Esophagus muscularis mucosa (tissue), 4 donors: ENCODE results near the gene NTHL1. TPM values are rescaled to one million over a fixed set of nuclear protein-coding genes. Genes with fewer than 3 reads are reported as not detected.

Experiments
- DNase-seq: peaks from one replicate; pipeline ENCODE4 v3.0.0-alpha.2; 2017; ENCODE audit errors: extremely low spot score
- H3K27ac ChIP-seq, 4 donors: fragments of 200-600 bp; sonication (generic); replicated peaks in 1 of 4; 1 replicate in 3 of 4; 2 replicates in 1 of 4; pipeline ENCODE4 v1.5.1; 2016 to 2019; ENCODE audit warnings: mild to moderate bottlenecking in 1 of 4
- H3K27me3 ChIP-seq, 4 donors: fragments of 200-600 bp; sonication (generic); one replicate each; pipeline versions ENCODE4 v1.5.1 to v1.6.0; 2016 to 2019
- H3K36me3 ChIP-seq, 4 donors: fragments of 200-600 bp; sonication (generic); one replicate each; pipeline ENCODE4 v1.5.1; 2016 to 2019
- H3K4me1 ChIP-seq, 4 donors: fragments of 200-600 bp; sonication (generic); one replicate each; pipeline ENCODE4 v1.5.1; 2016 to 2019
- H3K4me3 ChIP-seq, 4 donors: fragments of 200-600 bp; sonication (generic); 1 replicate in 2 of 4; 2 replicates in 2 of 4; pipeline ENCODE4 v1.5.1; 2016 to 2019; ENCODE audit warnings: mild to moderate bottlenecking in 4 of 4, moderate library complexity in 1 of 4
- H3K9me3 ChIP-seq, 4 donors: fragments of 200-600 bp; sonication (generic); 1 replicate in 3 of 4; 2 replicates in 1 of 4; pipeline ENCODE4 v1.5.1; 2016 to 2019
- CTCF ChIP-seq, 3 experiments: fragments of 200-600 bp in 2 of 3; fragments of 450-650 bp in 1 of 3; sonication (generic) in 2 of 3; IDR thresholded peaks; one replicate each; pipeline ENCODE4 v1.5.1; 2017 to 2019; ENCODE audit warnings: antibody characterized with exemption in 3 of 3, mild to moderate bottlenecking in 2 of 3, moderate library complexity in 1 of 3
- EP300 ChIP-seq: sonication (generic); formaldehyde crosslinking; IDR thresholded peaks from one replicate; pipeline ENCODE4 v1.6.1; 2017; ENCODE audit warnings: antibody characterized with exemption
- POLR2A ChIP-seq: fragments of 450-650 bp; IDR thresholded peaks from one replicate; pipeline ENCODE4 v1.6.1; 2017; ENCODE audit warnings: antibody characterized with exemption, moderate library complexity, mild to moderate bottlenecking, low read depth
- POLR2AphosphoS5 ChIP-seq, 2 donors: sonication (generic); formaldehyde crosslinking; IDR thresholded peaks; one replicate each; pipeline ENCODE4 v1.6.1; 2017; ENCODE audit warnings: antibody characterized with exemption in 2 of 2
- WGBS: methylation state at CpG from one replicate; pipeline ENCODE4 v1.1.5; 2018; 5-methylcytosine and 5-hydroxymethylcytosine counted together
- intact Hi-C: fragments of 100-400 bp; cut with DNase I; formaldehyde crosslinking; loops from one replicate; pipeline ENCODE4 v1.15.1; 2023
- total RNA-seq, 4 donors: library from RNA; depleted of rRNA; stranded (reverse); fragments of >200 nt; gene quantifications; one replicate each; pipeline versions ENCODE4 v1.1.0 to v1.2.1, GENCODE V29; 2016

NTHL1 gene
- total RNA-seq, 4 donors from 2014 or later: 11.8 to 25.2 (median 18.9) TPM

- TF ChIP-seq POLR2AphosphoS5 (IDR thresholded peaks at IDR 0.05): no peak
- 92% methylated on average over 10 of the region's 47 CpGs for WGBS
- no peaks in the 10 kb centered on the region for H3K27me3 ChIP-seq
- peaks cover 40 to 51% (median 48%) of the 10 kb centered on the region in 4 donors for H3K4me1 ChIP-seq
- no peak for DNase-seq
- H3K36me3 ChIP-seq: peaks cover 58 to 66% (median 63%) of the 10 kb centered on the region in 4 donors
- H3K27ac ChIP-seq: no peak overlapping the region
- intact Hi-C loops: no loop called here
- no peak overlapping the region for H3K4me3 ChIP-seq
- H3K9me3 ChIP-seq: no peaks in the 10 kb centered on the region
Observed at GRCh38 chr16:2002406-2003230, 45.0 kb downstream of the NTHL1 start.

- Histone ChIP-seq H3K4me3 (no peak overlapping the region), H3K4me1 (peaks cover 32 to 50% (median 39%) of the 10 kb centered on the region in 4 donors), H3K27me3 (no peaks in the 10 kb centered on the region), H3K36me3 (peaks cover 58 to 74% (median 71%) of the 10 kb centered on the region in 4 donors), H3K9me3 (no peaks in the 10 kb centered on the region), H3K27ac (no peak overlapping the region)
- TF ChIP-seq POLR2A: no peak
- no peak for TF ChIP-seq EP300
- no peak for TF ChIP-seq POLR2AphosphoS5 (IDR thresholded peaks at IDR 0.05)
- no peak for TF ChIP-seq CTCF (IDR thresholded peaks at IDR 0.05)
- intact Hi-C loops: no loop called here
- DNase-seq: no peak
- 94% methylated on average over 37 of the region's 53 CpGs for WGBS
Observed at GRCh38 chr16:2001456-2002355, 45.9 kb downstream of the NTHL1 start.

DNA sequence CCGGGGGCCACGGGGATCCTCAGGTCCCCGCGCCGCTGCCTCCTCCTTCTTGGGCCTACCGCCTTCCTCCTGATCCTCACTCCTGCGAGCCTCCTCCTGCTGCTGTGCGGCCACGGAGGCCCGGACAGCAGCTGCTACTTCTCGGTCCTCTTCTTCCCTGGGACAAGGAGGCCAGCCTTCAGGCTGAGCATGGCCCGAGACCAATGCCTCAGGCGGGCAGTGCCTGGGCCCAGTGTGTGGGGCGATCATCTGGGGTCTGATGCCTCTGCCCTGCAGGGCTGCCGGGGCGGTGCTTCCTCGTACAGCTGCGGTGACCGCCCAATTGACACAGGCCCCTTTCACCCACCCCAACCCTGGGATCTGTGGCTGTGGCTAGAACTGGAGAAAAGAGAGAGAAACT is 46.6 kb downstream of the NTHL1 start:
- intact Hi-C loops: no loop called here
- H3K27me3 ChIP-seq: no peaks in the 10 kb centered on the region
- no peak overlapping the region for H3K27ac ChIP-seq
- peaks cover 58 to 77% (median 72%) of the 10 kb centered on the region in 4 donors for H3K36me3 ChIP-seq
- H3K4me1 ChIP-seq: peaks cover 27 to 48% (median 32%) of the 10 kb centered on the region in 4 donors
- WGBS: 88% methylated on average over 12 of the region's 19 CpGs
- no peaks in the 10 kb centered on the region for H3K9me3 ChIP-seq
- no peak for DNase-seq
- H3K4me3 ChIP-seq: no peak overlapping the region
- no peak for TF ChIP-seq CTCF (IDR thresholded peaks at IDR 0.05)
- no peak for TF ChIP-seq POLR2A
- TF ChIP-seq EP300: no peak
- no peak for TF ChIP-seq POLR2AphosphoS5 (IDR thresholded peaks at IDR 0.05)

GRCh38 chr16:1999866-2000514 is 47.6 kb downstream of the NTHL1 start:
- intact Hi-C loops: no loop called here
- Histone ChIP-seq H3K27ac (no peak overlapping the region), H3K36me3 (peaks cover 58 to 77% (median 69%) of the 10 kb centered on the region in 4 donors), H3K9me3 (no peaks in the 10 kb centered on the region), H3K4me1 (peaks cover 16 to 38% (median 22%) of the 10 kb centered on the region in 4 donors), H3K27me3 (no peaks in the 10 kb centered on the region), H3K4me3 (no peak overlapping the region)
- WGBS: 90% methylated on average over 15 of the region's 28 CpGs
- no peak for DNase-seq
- TF ChIP-seq POLR2AphosphoS5 (IDR thresholded peaks at IDR 0.05) (no peak), POLR2A (no peak)

- TF ChIP-seq POLR2AphosphoS5 (IDR thresholded peaks at IDR 0.05) (no peak), POLR2A (no peak), CTCF (IDR thresholded peaks at IDR 0.05) (no peak), EP300 (no peak)
- 82% methylated on average over 18 of the region's 39 CpGs for WGBS
- Histone ChIP-seq H3K4me3 (no peak overlapping the region), H3K36me3 (peaks cover 58 to 77% (median 67%) of the 10 kb centered on the region in 4 donors), H3K4me1 (peaks cover 8 to 29% (median 13%) of the 10 kb centered on the region in 4 donors), H3K27me3 (no peaks in the 10 kb centered on the region), H3K27ac (no peak overlapping the region), H3K9me3 (no peaks in the 10 kb centered on the region)
- intact Hi-C loops: no loop called here
- DNase-seq: no peak
Observed at GRCh38 chr16:1998852-1999801, 48.5 kb downstream of the NTHL1 start.
